BLaER1 treated with 17β-estradiol and CSF1 and Interleukin-3, amounts not matched to agents 10 nM and 100 nM (cell line): ENCODE data around the gene TSNAX.
"Not testable (repeated sequence)": the region's sequence is repeated elsewhere in the genome, so short reads cannot be mapped to it uniquely, and the experiment has no call there.

ENCODE experiments used
- H3K27ac ChIP-seq, 11 experiments: shearing (Covaris generic); formaldehyde crosslinking; 2 replicates each; pipeline ENCODE4 v1.8.1; 2022
- H3K27me3 ChIP-seq, 11 experiments: shearing (Covaris generic); formaldehyde crosslinking; 2 replicates each; pipeline ENCODE4 v1.8.1; 2022
- H3K36me3 ChIP-seq, 11 experiments: shearing (Covaris generic); formaldehyde crosslinking; 2 replicates each; pipeline ENCODE4 v1.8.1; 2022
- H3K4me1 ChIP-seq, 10 experiments: shearing (Covaris generic); formaldehyde crosslinking; 2 replicates each; pipeline ENCODE4 v1.8.1; 2022
- H3K4me2 ChIP-seq, 11 experiments: shearing (Covaris generic); formaldehyde crosslinking; 2 replicates each; pipeline ENCODE4 v1.8.1; 2022
- H3K4me3 ChIP-seq, 10 experiments: shearing (Covaris generic); formaldehyde crosslinking; 2 replicates each; pipeline ENCODE4 v1.8.1; 2022
- H3K9ac ChIP-seq, 11 experiments: shearing (Covaris generic); formaldehyde crosslinking; 2 replicates each; pipeline ENCODE4 v1.8.1; 2022
- H3K9me3 ChIP-seq, 11 experiments: shearing (Covaris generic); formaldehyde crosslinking; replicated peaks in 1 of 11; 2 replicates each; pipeline ENCODE4 v1.8.1; 2022
- H4K20me1 ChIP-seq, 11 experiments: shearing (Covaris generic); formaldehyde crosslinking; 2 replicates each; pipeline ENCODE4 v1.8.1; 2022
- Cebpa-rat ChIP-seq, 11 experiments: shearing (Covaris generic); IDR thresholded peaks; 2 replicates each; pipeline ENCODE4 v1.8.1; 2022

TSNAX gene

GRCh38 chr1:231494439-231495110, 33.9 kb upstream of the TSNAX start:
- peaks cover 8 to 18% (median 11%) of the 10 kb centered on the region in 10 experiments for H3K4me1 ChIP-seq
- H3K9ac ChIP-seq: no peak overlapping the region
- H4K20me1 ChIP-seq: no peaks in the 10 kb centered on the region
- H3K4me3 ChIP-seq: no peak overlapping the region
- TF ChIP-seq Cebpa-rat (IDR thresholded peaks at IDR 0.05): no peak
- peak overlapping the region in 1 of 11 experiments; percentile 48; a peak in 3 of 22 replicates for H3K4me2 ChIP-seq
- peaks cover 0 to 13% (median 0%) of the 10 kb centered on the region in 11 experiments; a peak in 5 of 22 replicates for H3K36me3 ChIP-seq
- peaks cover 25 to 39% (median 30%) of the 10 kb centered on the region in 11 experiments for H3K9me3 ChIP-seq
- no peak overlapping the region for H3K27ac ChIP-seq
- H3K27me3 ChIP-seq: 0 out of 22 replicates have a peak, but pooled peaks cover 0 to 6% (median 0%) of the 10 kb centered on the region in 11 experiments

- Histone ChIP-seq H3K4me3 (no peak overlapping the region), H3K9ac (no peak overlapping the region), H3K27me3 (0 out of 22 replicates have a peak, but pooled peaks cover 0 to 6% (median 0%) of the 10 kb centered on the region in 11 experiments), H3K9me3 (peaks cover 49 to 62% (median 53%) of the 10 kb centered on the region in 11 experiments), H3K36me3 (peaks cover 0 to 13% (median 0%) of the 10 kb centered on the region in 11 experiments; a peak in 5 of 22 replicates), H3K4me2 (no peak overlapping the region), H4K20me1 (no peaks in the 10 kb centered on the region), H3K27ac (no peak overlapping the region), H3K4me1 (peaks cover 8 to 16% (median 11%) of the 10 kb centered on the region in 10 experiments)
- no peak for TF ChIP-seq Cebpa-rat (IDR thresholded peaks at IDR 0.05)
Observed at GRCh38 chr1:231497629-231498152, 30.8 kb upstream of the TSNAX start.

- Histone ChIP-seq H3K36me3 (peaks cover 0 to 13% (median 0%) of the 10 kb centered on the region in 11 experiments; a peak in 5 of 22 replicates), H4K20me1 (no peaks in the 10 kb centered on the region), H3K4me1 (peaks cover 0 to 2% (median under 1%) of the 10 kb centered on the region in 10 experiments; a peak in 7 of 20 replicates), H3K27ac (no peak overlapping the region), H3K4me3 (peak overlapping the region in 7 of 10 experiments; percentile 5 to 41 (median 7); a peak in 5 of 20 replicates), H3K9ac (no peak overlapping the region), H3K4me2 (no peak overlapping the region), H3K27me3 (0 out of 22 replicates have a peak, but pooled peaks cover 0 to 6% (median 0%) of the 10 kb centered on the region in 11 experiments), H3K9me3 (peaks cover 54 to 73% (median 65%) of the 10 kb centered on the region in 11 experiments)
- no peak for TF ChIP-seq Cebpa-rat (IDR thresholded peaks at IDR 0.05)
Observed at GRCh38 chr1:231499148-231499763, 29.2 kb upstream of the TSNAX start.

- Histone ChIP-seq H3K27ac (no peak overlapping the region), H3K36me3 (peaks cover 0 to 13% (median 0%) of the 10 kb centered on the region in 11 experiments; a peak in 5 of 22 replicates), H3K9me3 (peaks cover 54 to 75% (median 65%) of the 10 kb centered on the region in 11 experiments), H3K4me2 (no peak overlapping the region), H3K4me1 (no peaks in the 10 kb centered on the region), H3K4me3 (no peak overlapping the region), H4K20me1 (no peaks in the 10 kb centered on the region), H3K27me3 (no peaks in the 10 kb centered on the region), H3K9ac (no peak overlapping the region)
- no peak for TF ChIP-seq Cebpa-rat (IDR thresholded peaks at IDR 0.05)
Observed at GRCh38 chr1:231500666-231501065, 27.8 kb upstream of the TSNAX start.

GRCh38 chr1:231503168-231503567, 25.3 kb upstream of the TSNAX start:
- Histone ChIP-seq H3K9me3 (peaks cover 38 to 57% (median 47%) of the 10 kb centered on the region in 11 experiments), H3K36me3 (peaks cover 0 to 13% (median 0%) of the 10 kb centered on the region in 11 experiments; a peak in 5 of 22 replicates)
- not testable (repeated sequence) for H3K9ac ChIP-seq, H3K4me2 ChIP-seq, H3K27me3 ChIP-seq, H3K4me1 ChIP-seq, H4K20me1 ChIP-seq, H3K27ac ChIP-seq, H3K4me3 ChIP-seq

- H3K27ac ChIP-seq: no peak overlapping the region
- H3K4me3 ChIP-seq: no peak overlapping the region
- no peak for TF ChIP-seq Cebpa-rat (IDR thresholded peaks at IDR 0.05)
- H3K4me1 ChIP-seq: peaks cover 0 to 6% (median 0%) of the 10 kb centered on the region in 10 experiments; a peak in 2 of 20 replicates
- no peaks in the 10 kb centered on the region for H3K36me3 ChIP-seq
- H4K20me1 ChIP-seq: no peaks in the 10 kb centered on the region
- H3K4me2 ChIP-seq: no peak overlapping the region
- peaks cover 0 to 18% (median 9%) of the 10 kb centered on the region in 11 experiments; a peak in 19 of 22 replicates for H3K9me3 ChIP-seq
- no peak overlapping the region for H3K9ac ChIP-seq
- H3K27me3 ChIP-seq: no peaks in the 10 kb centered on the region
Observed at GRCh38 chr1:231507476-231508355, 20.8 kb upstream of the TSNAX start.

GRCh38 chr1:231508497-231508896, 20.0 kb upstream of the TSNAX start:
- no peak for TF ChIP-seq Cebpa-rat (IDR thresholded peaks at IDR 0.05)
- Histone ChIP-seq H3K4me3 (no peak overlapping the region), H3K4me1 (peaks cover 0 to 6% (median 0%) of the 10 kb centered on the region in 10 experiments; a peak in 2 of 20 replicates), H3K9ac (no peak overlapping the region), H3K27ac (no peak overlapping the region), H3K36me3 (no peaks in the 10 kb centered on the region), H3K4me2 (no peak overlapping the region), H4K20me1 (no peaks in the 10 kb centered on the region), H3K9me3 (peaks cover 0 to 10% (median 5%) of the 10 kb centered on the region in 11 experiments; a peak in 14 of 22 replicates), H3K27me3 (no peaks in the 10 kb centered on the region)

- no peak for TF ChIP-seq Cebpa-rat (IDR thresholded peaks at IDR 0.05)
- H3K36me3 ChIP-seq: no peaks in the 10 kb centered on the region
- no peak overlapping the region for H3K4me3 ChIP-seq
- no peak overlapping the region for H3K9ac ChIP-seq
- H3K4me1 ChIP-seq: peaks cover 0 to 6% (median 0%) of the 10 kb centered on the region in 10 experiments; a peak in 2 of 20 replicates
- H3K4me2 ChIP-seq: no peak overlapping the region
- no peaks in the 10 kb centered on the region for H3K27me3 ChIP-seq
- H4K20me1 ChIP-seq: no peaks in the 10 kb centered on the region
- no peak overlapping the region for H3K27ac ChIP-seq
- peaks cover 0 to 6% (median under 1%) of the 10 kb centered on the region in 11 experiments; a peak in 6 of 22 replicates for H3K9me3 ChIP-seq
Observed at GRCh38 chr1:231508941-231509340, 19.5 kb upstream of the TSNAX start.
